A204.1 (cell line): ENCODE data around the gene ROBO1.
A peak's percentile ranks its signal among the peaks of the same experiment; 100 is the strongest.
"Not testable (repeated sequence)": the region's sequence is repeated elsewhere in the genome, so short reads cannot be mapped to it uniquely, and the experiment has no call there.

Source experiments
- FAIRE-seq: peaks from 2 replicates; lab custom pipeline; 2012; peaks lifted over from hg19 to GRCh38; lab: Jason Lieb, UNC

The ROBO1 gene

DNA sequence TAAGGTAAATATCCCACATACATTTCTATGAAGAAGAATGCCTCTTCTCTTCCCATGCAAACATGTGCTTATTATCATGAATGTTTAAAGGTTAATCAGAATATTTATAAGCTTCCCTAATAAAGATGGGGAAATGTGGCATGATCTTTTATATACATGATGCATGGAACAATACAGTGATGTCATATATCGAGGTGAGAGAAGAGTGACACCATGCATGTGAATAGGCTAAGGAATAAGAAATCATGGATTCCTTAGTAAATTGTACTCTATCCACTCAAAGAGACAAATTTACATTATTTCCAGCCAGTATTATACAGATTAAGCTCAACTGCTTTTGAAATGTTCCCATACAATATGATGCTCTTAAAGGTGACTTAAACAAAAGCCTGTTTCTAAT lies 1035.3 kb downstream of the ROBO1 start:
- no peak for FAIRE-seq

DNA sequence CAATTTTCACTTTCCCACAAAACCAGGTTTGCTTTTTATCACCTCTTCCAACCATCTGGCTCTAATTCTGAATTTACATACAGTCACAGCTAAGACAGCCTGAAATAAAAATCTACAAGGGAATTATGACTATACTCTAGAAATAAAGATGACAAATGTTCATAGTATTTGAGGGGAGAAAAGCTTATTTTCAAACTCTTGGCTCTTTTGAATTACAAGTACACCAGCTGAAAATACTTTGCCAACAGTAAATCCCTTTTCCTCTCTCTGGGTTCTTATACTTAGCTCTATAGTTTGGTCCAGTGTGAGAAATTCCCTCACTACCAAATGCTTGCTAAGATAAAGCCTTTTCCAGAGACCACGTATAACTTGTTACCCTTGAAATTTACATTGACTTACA lies 1037.9 kb downstream of the ROBO1 start:
- no peak for FAIRE-seq

DNA sequence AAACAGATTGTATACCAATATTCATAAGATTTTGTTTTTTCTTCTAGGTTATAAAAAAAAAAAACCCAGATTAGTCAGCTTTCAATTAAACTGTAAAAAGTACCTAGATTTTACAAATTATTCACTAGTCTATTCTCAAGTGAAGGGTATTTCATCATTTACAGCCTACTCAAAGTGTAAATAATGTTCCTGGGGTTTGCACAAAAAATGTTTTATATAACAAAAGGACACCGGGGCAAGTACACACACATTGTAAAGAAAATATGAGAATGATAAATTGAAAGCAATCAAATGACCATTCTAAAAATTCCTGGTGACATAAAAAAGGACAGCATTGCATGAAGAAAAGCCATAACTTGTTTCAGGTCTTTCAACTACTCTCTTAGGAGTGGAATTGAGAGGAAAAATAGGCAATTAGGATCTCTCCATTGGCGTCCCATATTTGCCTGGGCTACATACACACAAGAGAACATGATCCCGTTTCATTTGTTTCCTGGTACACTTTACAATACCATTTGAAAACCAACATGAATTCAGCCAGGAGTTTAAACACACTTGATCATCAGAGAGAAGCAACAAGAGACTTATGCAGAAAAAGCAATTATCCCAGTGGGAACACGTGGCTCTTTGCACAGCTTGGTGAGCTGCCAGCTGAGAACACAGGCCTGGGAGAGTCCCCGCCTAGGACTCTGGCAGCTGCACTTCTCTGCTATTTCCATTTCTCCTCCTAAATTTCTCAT lies 1039.2 kb downstream of the ROBO1 start:
- peak; percentile 100 for FAIRE-seq

DNA sequence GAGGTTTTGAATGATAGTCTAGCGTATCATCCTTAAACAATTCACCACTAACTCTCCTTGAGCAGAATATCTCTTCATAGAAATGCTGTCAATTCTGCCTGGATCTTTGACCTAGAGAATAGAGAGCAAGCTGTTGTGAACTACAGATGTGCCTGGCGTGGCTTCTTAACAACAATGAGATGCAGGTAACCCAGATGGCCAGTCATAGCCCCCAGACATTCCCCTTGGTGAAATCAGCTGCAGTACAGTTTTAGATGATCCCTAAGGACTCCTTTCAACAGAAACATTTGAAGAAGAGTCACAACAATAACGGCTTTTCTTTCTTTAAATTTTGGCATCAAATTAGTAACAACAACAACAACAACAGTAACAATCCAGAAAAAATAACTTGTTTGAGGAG lies 1041.3 kb downstream of the ROBO1 start:
- FAIRE-seq: no peak

DNA sequence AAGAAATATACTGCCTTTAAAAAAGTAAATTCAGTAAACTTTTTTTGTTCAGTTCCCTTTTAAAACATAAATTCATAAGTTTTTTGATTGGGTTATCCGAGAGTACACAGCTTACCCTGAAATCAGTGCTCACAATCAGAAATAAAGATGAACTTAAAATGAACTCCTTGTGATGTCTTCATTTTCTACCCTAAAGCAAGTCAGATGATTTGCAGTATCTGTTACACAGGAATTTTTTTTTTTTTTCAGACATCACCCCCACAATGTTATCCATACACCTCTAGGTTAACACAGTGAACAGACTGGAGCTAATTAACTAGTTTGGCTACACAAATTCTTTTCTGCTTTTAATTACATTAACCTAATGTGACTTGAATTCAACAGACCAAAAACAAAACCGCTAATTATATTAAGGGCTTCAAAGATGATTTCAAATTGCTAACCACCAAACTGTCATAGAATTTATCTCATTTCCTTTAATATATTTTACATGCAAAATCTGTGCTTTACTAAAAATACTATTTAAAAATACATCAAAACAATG lies 1042.0 kb downstream of the ROBO1 start:
- no peak for FAIRE-seq

DNA sequence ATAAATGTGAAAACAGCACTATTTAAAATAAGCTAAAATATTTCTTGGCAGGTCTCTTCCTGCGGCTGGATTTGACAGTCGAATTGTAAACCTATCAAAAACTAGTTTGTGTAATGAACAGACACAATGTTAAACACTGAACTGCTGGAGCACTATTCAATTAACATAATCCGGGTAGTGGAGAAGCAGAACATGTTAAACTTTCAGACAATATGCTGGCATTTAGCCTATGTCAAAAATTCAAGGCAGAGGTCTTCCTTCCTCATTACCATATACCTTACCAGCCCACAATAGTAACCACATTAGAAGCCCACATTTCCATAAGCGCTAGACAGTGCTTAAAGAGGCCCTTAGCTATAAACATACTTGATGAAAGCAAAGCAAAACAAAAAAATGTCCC lies 1042.9 kb downstream of the ROBO1 start:
- no peak for FAIRE-seq

DNA sequence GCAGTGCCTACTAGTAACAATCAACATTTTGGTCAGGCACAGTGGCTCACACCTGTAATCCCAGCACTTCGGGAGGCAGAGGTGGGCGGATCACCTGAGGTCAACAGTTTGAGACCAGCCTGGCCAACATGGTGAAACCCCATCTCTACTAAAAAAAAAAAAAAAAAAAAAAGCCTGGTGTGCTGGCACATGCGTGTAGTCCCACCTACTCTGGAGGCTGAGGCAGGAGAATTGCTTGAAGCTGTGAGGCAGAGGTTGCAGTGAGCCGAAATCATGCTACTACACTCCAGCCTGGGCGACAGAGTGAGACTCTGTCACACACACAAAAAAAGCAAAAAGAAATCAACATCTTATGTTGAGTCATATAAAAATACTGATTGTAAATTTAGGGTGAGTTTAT lies 1043.4 kb downstream of the ROBO1 start:
- FAIRE-seq: not testable (repeated sequence)

DNA sequence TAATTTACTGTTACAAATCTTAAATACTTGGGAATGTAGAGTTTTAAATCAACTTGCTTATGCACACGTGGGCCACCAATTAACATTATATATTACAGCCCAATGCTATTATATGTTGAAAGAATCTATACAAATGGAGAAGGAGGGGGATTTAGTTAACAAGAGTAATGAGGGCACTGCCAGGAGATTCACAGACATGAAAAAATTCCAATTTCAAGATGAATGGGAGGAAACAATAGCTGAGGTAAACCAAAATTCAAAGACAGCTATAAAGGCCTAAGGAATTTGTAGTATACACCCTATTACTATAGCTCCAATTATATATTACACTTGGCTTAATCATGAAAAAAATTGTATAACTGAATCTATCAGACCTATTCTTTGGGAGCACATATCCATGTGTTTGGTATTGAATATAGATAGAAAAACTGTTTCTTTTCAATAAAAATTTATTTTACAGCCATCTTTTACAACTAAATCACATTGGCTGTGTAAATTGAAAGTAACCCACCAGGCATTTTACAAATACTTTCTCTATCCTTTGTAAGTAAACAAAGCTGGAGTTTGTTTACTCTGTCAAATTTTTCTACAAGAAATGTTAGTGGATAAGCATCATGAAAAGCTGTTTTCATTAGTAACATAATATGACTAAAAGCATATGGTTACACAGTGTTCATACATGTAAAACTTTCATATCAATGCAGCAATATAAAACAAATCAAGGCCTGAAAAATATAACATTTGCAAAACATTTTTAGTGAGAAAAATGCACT lies 1045.8 kb downstream of the ROBO1 start:
- no peak for FAIRE-seq

DNA sequence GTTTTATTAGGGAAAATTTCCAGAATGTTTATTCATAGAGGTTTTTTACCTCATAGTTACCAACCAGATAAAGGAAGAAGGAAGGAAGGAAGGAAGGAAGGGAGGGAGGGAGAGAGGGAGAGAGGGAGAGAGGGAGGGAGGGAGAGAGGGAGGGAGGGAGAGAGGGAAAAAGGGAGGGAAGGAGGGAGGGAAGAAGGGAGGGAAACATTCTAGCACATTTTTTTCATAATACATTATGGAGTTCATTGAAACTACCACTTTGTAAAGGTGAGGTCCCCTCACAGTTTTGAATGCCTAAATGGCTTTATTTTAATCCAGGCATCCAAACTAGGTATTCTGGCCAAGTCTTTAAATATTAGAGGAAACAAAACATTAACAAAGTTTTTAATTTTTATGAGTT lies 1049.1 kb downstream of the ROBO1 start:
- FAIRE-seq: no peak

DNA sequence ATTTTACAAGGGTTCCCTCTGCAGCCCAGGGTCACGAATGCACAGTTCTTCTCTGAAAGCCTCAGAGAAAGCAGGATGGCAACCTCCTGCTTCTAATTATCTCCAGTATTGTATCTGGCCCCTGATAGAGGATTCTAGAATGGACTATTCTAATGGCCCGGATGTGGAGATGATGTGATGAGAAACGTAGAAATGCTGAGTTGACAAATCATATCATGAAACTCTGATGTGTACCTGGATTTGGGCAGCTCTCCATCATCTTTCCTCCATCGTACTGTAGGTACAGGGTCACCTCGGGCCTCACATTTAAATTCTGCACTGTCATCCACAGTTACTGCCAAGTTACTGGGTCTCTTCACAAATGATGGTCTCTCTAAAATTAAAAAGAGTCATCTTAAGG lies 1050.8 kb downstream of the ROBO1 start:
- FAIRE-seq: no peak

DNA sequence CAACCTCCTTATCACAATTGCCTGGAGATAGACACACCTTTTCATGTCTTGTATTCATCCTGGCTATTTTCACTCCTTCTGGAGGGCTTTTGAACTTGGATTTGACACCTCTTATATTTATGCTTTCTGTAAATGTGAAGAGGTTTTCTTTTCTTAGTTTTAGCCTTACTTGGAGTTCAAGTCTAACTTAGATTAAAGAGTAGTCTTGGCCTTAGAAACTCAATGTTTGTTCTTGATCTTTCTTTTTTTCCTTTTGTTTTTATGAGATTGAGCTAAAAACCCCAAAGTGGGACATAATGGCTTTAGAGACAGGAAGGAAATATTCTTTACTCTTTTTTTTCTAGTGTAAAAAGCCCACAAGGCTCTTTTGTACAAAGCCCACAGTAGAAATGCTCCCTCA lies 1054.9 kb downstream of the ROBO1 start:
- no peak for FAIRE-seq

DNA sequence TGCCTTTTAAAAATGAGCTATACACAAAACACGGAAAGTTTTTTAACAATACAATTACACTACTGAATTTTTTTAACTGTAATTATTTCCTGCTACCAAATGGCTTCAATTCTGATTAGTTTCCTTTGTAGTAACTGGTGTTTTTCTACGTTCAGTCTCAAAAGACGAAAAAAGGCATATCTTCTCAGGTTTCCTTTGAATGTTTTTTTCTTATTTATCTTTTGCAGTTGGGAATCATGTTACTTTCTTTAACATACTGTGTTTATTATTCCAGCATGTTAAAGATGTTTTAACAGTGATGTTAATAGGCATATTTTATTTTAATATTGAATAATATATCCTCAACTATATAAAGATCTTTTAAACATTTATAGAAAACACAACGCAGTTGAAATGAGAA lies 1055.5 kb downstream of the ROBO1 start:
- peak; percentile 100 for FAIRE-seq

DNA sequence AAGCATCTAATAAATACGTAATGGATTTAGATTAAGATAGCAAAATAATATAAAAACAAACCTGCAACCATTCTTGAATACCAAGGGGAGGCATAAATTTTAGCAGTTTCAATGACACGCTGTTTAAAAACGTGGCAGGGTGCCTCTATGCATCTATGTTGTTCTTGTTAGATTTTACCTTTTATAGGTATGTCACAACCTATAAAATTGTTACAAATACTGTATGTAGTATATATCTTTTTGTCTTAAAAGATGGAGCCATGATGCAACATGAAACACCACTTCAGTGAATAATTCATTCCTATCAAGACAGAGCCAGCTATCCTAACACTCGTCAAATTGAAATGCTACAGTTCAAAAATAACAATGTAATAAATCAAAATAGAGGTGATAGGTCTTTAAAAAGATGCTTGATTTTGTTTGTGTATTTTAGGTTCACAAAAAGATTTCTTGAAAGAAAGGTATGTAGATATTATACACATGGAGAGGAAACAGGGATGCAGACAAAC lies 1059.2 kb downstream of the ROBO1 start:
- FAIRE-seq: no peak

DNA sequence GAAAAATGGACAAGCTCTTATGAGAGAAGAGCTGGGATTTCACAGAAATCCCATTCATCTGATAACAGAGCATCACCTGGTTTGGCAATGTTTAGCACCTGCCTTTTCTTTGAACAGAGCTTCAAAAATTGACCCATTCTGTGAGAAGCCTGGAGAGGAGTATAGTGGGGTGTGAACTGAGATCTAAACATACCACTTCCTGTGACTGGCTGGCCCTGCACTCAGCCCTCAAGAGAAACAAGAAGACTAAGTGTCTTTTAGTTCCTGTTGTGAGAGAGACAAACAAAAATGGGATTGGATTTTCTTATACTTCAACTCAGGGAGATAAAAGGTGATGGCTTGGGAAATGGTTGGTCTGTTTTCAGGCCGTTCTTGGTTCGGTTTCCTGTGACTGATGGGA lies 1060.2 kb downstream of the ROBO1 start:
- no peak for FAIRE-seq

DNA sequence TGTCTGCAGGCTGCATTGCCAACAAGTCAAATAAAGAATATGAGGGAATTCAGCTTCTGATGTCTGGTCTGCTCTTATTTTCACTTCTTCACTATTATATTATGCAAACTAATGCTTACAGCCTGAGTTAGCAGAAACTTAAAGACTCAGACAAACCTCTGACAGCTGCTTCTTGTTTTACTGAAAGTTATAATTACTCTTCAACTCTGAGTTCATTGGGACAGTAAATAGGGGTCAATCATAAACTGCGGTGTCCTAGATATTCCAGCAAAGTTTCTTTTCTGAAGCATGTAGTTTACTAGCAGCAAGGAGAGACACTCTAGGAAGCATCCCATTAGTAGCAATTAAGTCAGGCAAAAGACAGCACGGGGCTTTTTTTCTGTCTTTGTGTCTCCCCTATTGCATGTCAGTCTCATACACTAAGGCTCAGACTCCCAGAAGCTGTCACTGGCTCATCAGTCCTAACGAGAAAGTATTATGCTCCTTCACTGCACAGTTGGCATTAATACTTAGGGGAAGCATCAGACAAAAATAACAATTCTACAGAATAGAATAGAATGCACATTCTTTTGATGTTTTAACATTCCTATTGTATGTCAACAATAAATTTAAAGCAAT lies 1060.8 kb downstream of the ROBO1 start:
- no peak for FAIRE-seq

DNA sequence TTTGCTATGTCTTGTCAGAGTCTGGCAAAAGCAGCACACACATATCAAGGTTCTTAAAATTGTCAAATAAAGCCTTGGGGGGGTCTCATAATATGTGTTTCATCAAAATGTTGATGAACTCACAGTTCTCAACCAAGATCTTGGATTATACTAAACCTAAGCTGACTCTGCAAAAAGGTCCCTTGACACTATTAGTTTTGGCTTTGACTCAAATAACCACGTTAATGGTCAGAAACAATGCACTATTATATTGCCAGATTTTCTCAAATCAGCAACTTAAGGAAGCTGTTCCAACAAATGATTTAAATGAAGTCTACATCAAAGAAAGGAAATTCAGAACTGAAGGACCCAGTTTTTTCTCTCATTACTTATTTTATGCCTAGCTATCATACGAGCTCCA lies 1063.9 kb downstream of the ROBO1 start:
- no peak for FAIRE-seq

DNA sequence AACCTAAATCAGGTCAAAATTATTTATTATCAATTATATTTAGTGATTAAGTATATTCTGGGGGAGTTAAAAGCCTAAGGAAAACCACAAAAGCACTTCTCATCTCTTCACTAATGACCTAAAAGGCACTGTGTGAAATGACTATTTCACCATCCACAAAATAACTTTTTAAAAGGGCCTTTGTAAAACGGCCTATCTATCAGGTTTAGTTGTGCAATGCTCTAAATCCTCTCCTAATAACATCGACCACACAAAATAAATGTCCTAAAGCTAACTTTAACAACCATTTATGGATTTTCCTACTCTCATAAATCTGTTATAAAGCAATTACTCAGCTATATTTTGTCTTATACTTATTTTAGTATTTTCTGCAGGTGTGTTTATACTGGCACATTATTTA lies 1066.3 kb downstream of the ROBO1 start:
- no peak for FAIRE-seq

DNA sequence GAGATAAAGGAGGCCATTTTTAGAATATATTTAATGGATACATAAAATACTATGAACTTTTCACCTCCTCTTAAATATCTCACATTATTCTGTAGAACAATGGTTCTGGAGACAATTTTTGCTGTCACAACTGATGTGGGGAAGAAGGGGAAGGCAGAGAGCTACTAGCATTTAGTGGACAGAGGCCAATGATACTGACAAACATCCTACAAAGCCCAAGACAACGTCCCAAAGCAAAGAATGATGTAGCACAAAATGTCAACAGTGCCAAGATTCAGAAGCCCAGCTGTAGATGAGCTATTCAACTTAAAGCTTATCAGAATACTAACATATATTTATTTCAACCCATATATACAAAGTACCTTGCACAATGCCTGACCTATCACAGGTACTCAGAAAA lies 1069.4 kb downstream of the ROBO1 start:
- FAIRE-seq: no peak

DNA sequence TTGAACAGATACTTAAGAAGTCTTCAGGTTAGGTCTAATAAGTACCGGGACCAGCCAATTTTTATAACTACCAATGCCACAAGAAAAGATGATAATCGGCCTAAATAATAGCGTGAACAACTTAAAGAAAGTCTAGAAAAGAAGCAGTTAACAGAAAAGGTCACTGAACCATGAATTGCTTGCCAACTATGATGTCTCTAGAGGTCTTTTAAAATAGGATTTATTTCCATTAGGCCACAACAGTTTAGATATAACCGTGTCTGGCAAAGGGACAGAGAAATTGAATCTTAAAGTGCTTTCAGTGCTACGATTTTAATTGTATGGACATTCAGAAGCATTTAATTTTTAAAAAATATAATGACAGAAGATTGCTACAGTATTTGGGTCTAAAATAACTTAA lies 1070.4 kb downstream of the ROBO1 start:
- FAIRE-seq: peak; percentile 99

DNA sequence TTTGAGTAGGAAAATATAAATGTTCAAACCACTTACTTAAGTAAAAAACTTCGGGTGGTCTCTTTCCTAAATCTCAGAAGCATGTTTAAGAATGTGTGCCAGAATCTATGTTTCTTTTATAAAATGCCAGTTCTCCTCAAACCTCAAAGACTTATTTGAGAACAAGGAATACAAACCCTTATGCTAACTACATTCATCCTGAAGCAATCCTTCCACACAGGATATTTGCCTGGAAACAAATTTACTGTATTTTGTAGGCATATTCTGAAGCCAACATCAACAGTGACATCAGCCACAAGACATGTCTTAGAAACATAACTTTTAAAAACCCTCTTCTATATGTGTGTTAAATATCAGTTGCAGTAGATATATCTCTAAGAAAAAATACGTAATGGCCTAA lies 1077.0 kb downstream of the ROBO1 start:
- peak; percentile 100 for FAIRE-seq

DNA sequence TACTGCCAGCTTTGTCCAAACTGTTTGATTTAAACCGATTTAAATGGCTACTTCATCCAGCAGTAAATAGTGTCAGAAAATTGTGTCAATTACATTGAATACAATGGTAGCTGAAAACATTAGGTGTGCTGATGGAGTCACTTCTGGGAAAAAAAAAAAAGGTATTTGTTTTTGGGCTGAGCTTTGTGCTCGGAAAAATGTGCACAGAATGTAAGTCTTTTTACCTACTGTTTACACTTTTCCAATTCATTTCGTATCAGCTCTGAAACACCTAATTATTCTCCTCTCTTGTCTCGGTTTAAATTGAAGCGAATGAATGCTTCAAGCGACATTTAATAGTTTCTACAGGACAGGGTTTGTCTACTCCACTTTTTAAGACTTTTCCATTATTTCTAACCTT lies 1078.4 kb downstream of the ROBO1 start:
- no peak for FAIRE-seq

DNA sequence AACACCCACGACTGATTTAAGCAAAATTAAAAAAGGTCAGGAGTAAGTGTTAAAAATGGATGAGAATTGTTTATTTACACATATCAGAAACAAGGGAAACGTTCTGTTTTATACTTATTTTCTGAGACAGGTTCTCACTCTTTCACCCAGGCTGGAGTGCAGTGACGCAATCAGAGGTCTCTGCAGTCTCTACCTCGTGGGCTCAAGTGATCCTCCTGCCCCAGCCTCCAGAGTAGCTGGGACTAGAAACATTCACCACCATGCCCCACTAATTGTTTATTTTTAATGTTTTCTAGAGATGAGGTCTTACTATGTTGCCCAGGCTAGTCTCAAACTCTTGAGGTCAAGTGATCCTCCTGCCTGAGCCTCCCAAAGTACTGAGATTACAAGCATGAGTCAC lies 1080.3 kb downstream of the ROBO1 start:
- no peak for FAIRE-seq

DNA sequence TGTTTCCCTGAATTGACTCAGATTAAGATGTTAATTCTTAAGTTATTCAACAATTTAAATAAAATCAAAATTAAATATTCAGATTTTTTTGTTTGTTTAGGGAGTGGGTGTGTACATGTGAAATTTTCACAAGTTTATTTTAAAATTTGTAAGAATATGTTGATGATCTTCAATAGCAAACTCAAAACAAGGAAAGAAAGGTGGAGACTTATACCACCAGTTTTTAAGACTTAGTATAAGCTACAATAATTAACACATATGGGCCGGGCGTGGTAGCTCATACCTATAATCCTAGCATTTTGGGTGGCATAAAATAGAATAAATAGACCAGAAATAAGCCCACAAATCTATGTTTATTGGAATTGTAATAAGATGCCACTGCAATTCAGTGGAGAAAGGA lies 1084.5 kb downstream of the ROBO1 start:
- no peak for FAIRE-seq
